Thyroid gland (tissue), 4 donors: ENCODE data around the gene SUSD4. TPM values are rescaled to one million over a fixed set of nuclear protein-coding genes. Genes with fewer than 3 reads are reported as not detected.

Source experiments
- DNase-seq, 2 donors: peaks; one replicate each; pipeline ENCODE4 v3.0.0-alpha.2; 2019
- H3K27ac ChIP-seq, 3 donors: fragments of 200-600 bp; sonication (generic); 1 replicate in 2 of 3; 2 replicates in 1 of 3; pipeline ENCODE4 v1.5.1; 2016 to 2019; ENCODE audit warnings: mild to moderate bottlenecking in 1 of 3, moderate library complexity in 1 of 3
- H3K27me3 ChIP-seq: fragments of 200-600 bp; sonication (generic); one replicate; pipeline ENCODE4 v1.5.1; 2019
- H3K36me3 ChIP-seq, 2 donors: fragments of 200-600 bp; sonication (generic); one replicate each; pipeline ENCODE4 v1.5.1; 2016 to 2019
- H3K4me1 ChIP-seq, 2 donors: fragments of 200-600 bp; sonication (generic); one replicate each; pipeline ENCODE4 v1.5.1; 2017 to 2019
- H3K4me3 ChIP-seq, 3 donors: fragments of 200-600 bp; sonication (generic); replicated peaks in 1 of 3; 1 replicate in 2 of 3; 2 replicates in 1 of 3; pipeline ENCODE4 v1.5.1; 2016; ENCODE audit warnings: mild to moderate bottlenecking in 1 of 3
- H3K9me3 ChIP-seq: fragments of 200-600 bp; sonication (generic); one replicate; pipeline ENCODE4 v1.5.1; 2017
- CTCF ChIP-seq, 6 experiments: fragments of 200-600 bp in 3 of 6; fragments of 450-650 bp in 3 of 6; sonication (generic) in 3 of 6; IDR thresholded peaks; one replicate each; pipeline ENCODE4 v1.5.1; 2016 to 2019; ENCODE audit warnings: antibody characterized with exemption in 6 of 6, mild to moderate bottlenecking in 2 of 6, inconsistent platforms in 1 of 6, moderate library complexity in 1 of 6
- POLR2A ChIP-seq, 2 donors: fragments of 450-650 bp; IDR thresholded peaks; one replicate each; pipeline ENCODE4 v1.6.1; 2017; ENCODE audit warnings: antibody characterized with exemption in 2 of 2, mild to moderate bottlenecking in 2 of 2, moderate library complexity in 1 of 2
- WGBS, 2 donors: methylation state at CpG; one replicate each; pipeline ENCODE4 v1.1.5; 2017; 5-methylcytosine and 5-hydroxymethylcytosine counted together
- intact Hi-C: fragments of 100-400 bp; cut with DNase I; formaldehyde crosslinking; loops from one replicate; pipeline ENCODE4 v1.15.1; 2023
- total RNA-seq, 4 donors: library from RNA; depleted of rRNA; stranded (reverse); fragments of >200 nt; gene quantifications; one replicate each; pipeline ENCODE4 v1.2.3, GENCODE V29; 2016

SUSD4 gene
- total RNA-seq, 4 donors from 2014 or later = 0.54 to 2.8 (median 0.92) TPM

- Histone ChIP-seq H3K27ac (no peak overlapping the region), H3K27me3 (peaks cover 5% of the 10 kb centered on the region), H3K36me3 (no peaks in the 10 kb centered on the region), H3K9me3 (no peaks in the 10 kb centered on the region), H3K4me3 (no peak overlapping the region), H3K4me1 (peaks cover 0 to 3% of the 10 kb centered on the region in 2 donors)
- TF ChIP-seq CTCF (IDR thresholded peaks at IDR 0.05) (no peak), POLR2A (IDR thresholded peaks at IDR 0.05) (no peak)
- intact Hi-C loops = no loop called here
- DNase-seq = no peak
- WGBS, 2 donors = 94 to 98% methylated on average over 12 to 13 of the region's 13 CpGs
These were observed 30.7 kb upstream of the SUSD4 start for GRCh38 chr1:223394706-223395105.

- DNase-seq = no peak
- Histone ChIP-seq H3K27ac (no peak overlapping the region), H3K4me1 (peaks cover 0 to 3% of the 10 kb centered on the region in 2 donors), H3K4me3 (no peak overlapping the region), H3K36me3 (no peaks in the 10 kb centered on the region), H3K27me3 (peaks cover 5% of the 10 kb centered on the region), H3K9me3 (no peaks in the 10 kb centered on the region)
- WGBS, 2 donors = 95% methylated on average over 27 of the region's 27 CpGs
- TF ChIP-seq CTCF (IDR thresholded peaks at IDR 0.05) (no peak), POLR2A (IDR thresholded peaks at IDR 0.05) (no peak)
- intact Hi-C loops = no loop called here
These were observed 30.3 kb upstream of the SUSD4 start for GRCh38 chr1:223394242-223394641.

DNA sequence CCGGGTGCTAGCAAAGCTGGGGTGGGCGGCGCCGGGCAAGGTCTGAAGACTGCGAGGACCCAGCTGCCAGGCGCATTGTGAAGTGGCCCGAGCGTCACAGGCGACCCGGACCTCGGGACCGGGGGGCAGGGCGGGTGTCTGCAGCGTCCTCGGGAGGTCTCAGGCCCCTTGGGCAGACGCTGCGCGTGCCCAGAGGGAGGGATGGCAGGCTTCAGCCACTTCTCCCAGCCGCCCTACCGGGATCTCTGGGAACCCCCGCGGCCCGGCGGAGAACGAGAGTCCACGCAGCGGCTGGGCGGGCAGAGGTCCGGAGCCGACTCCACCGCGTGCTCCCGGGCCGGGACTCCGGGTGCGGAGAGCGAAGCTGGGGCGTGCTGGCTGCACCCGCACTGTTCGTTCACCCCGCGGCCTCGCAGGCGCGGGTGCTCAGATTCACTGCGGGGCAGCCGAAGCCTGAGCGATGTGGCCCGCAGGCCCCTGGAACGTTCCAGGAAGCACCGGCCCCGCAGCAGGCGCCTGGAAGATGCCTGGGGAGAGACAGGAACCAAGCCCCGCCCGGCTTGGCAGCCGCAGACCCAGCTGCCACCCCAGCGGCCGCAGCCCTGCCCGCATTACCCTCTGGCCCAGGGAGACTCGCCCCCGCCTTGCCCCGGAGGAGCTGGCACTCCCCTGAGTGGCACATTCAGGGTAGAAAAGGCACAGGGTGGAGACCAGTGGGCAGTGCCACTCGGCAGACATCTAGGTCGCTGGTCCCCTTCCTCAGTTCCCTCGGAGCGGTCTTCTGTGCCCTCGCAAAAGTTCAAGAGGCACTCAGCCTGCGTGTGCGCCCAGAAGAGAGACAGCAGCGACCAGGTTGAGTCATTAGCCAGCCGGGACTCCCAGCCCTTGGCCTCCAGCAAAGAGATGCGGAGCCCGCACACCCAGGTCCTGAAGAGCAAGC lies 29.6 kb upstream of the SUSD4 start, which contains the start of gene CCDC185:
Gene CCDC185, plus strand, starts transcription at position 141 of the 940 bp plus-strand sequence. Its CDS starts 61 bp downstream, at position 202.
- 51 to 59% methylated on average over 17 to 27 of the region's 73 CpGs for WGBS, 2 donors
- TF ChIP-seq CTCF (IDR thresholded peaks at IDR 0.05) (no peak), POLR2A (IDR thresholded peaks at IDR 0.05) (no peak)

GRCh38 chr1:223390618-223391017 lies 26.6 kb upstream of the SUSD4 start:
- H3K27ac ChIP-seq = no peak overlapping the region
- intact Hi-C loops = no loop called here
- H3K36me3 ChIP-seq = no peaks in the 10 kb centered on the region
- TF ChIP-seq POLR2A (IDR thresholded peaks at IDR 0.05) = no peak
- TF ChIP-seq CTCF (IDR thresholded peaks at IDR 0.05) = no peak
- peaks cover 0 to 3% of the 10 kb centered on the region in 2 donors for H3K4me1 ChIP-seq
- DNase-seq = no peak
- H3K27me3 ChIP-seq = peaks cover 5% of the 10 kb centered on the region
- no peak overlapping the region for H3K4me3 ChIP-seq
- no peaks in the 10 kb centered on the region for H3K9me3 ChIP-seq

More for the DNA sequence above, 29.6 kb upstream of the SUSD4 start, which contains the start of gene CCDC185:
- no peaks in the 10 kb centered on the region for H3K36me3 ChIP-seq
- DNase-seq = peak; percentile 10 to 11
- intact Hi-C loops = no loop called here
- H3K4me3 ChIP-seq = no peak within 1 kb of the TSS
- no peaks in the 10 kb centered on the region for H3K9me3 ChIP-seq
- peaks cover 0 to 3% of the 10 kb centered on the region in 2 donors for H3K4me1 ChIP-seq
- no peak within 1 kb of the TSS for H3K27ac ChIP-seq
- H3K27me3 ChIP-seq = peaks cover 5% of the 10 kb centered on the region

DNA sequence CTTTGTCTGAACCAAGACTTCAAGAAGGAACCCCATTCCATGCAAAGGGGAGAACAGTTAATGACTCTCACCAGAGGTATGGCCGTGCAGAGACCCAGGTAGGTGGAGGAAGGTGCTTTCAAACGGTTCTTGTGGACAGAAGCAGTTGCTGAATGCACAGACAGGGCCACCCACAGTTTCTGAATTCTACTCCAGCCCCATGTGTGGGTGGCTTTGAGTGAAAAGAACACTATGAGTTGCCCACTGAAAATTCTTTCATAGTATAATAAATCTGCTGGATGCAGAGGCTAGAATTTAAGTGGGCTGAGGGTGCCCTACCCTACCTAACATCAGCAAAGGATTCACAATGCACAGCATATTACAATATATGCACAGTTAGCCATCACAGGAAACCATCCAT lies 22.0 kb upstream of the SUSD4 start:
- Histone ChIP-seq H3K9me3 (no peaks in the 10 kb centered on the region), H3K4me3 (no peak overlapping the region), H3K27me3 (no peaks in the 10 kb centered on the region), H3K36me3 (no peaks in the 10 kb centered on the region), H3K4me1 (no peaks in the 10 kb centered on the region), H3K27ac (no peak overlapping the region)
- no peak for DNase-seq
- intact Hi-C loops = no loop called here
- WGBS, 2 donors = 78 to 89% methylated on average over 2 of the region's 2 CpGs
- TF ChIP-seq POLR2A (IDR thresholded peaks at IDR 0.05) = no peak
- TF ChIP-seq CTCF (IDR thresholded peaks at IDR 0.05) = no peak
